GM15510 (cell line): ENCODE data around the gene NRL.

Experiments
- POLR2A ChIP-seq: IDR thresholded peaks from 3 replicates; pipeline ENCODE4 v1.6.1; 2011; ENCODE audit warnings: borderline replicate concordance; ENCODE audit not compliant: insufficient read length; ENCODE audit errors: extremely low read depth

NRL gene

DNA sequence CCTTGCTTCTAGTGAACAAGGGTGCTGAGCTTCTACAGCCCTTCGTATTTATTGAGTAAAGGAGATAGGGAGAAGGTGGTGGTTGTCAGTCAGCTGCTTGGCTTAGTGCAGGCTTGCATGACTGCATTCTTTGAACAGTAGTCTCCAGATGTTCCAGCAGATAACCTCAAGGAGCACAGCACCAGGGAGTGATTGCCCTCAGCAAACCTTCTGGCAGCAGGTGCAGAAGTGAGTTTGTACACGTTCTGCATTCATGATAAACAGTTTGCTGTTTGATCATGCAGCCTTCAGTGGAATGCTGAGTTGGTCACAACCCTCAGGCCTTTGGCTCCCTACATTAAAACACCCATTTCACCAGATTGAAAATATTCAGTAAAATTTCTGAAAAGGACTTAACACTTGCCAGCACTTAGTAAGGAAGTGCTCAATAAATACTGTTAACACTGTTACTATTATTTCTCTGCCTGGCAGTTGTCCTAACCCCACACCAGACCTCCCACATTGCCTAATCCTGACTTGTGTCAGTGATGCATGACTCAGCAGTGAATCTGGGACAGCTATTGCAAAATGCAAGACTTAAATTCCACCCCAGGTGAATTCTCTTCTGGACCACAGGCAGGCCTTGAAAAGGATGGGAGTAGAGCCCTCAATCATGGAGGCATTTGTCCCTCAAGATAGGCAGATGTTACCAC, 81.9 kb downstream of the NRL start:
- no peak for TF ChIP-seq POLR2A
